HepG2 (cell line): ENCODE measurements around the gene IGFBP6. TPM values are rescaled to one million over a fixed set of nuclear protein-coding genes. Genes with fewer than 3 reads are reported as not detected.

Experiments
- BCL3 ChIP-seq: sonication (generic); formaldehyde crosslinking; IDR thresholded peaks from 2 replicates; pipeline ENCODE4 v1.5.1; 2020; ENCODE audit warnings: mild to moderate bottlenecking, missing genetic modification reagents, moderate library complexity
- CCAR2 ChIP-seq: fragments of 200-400 bp; formaldehyde crosslinking; optimal IDR thresholded peaks from 2 replicates; pipeline ENCODE3; 2018; ENCODE audit warnings: low read depth, mild to moderate bottlenecking, low read length, moderate library complexity
- CREM ChIP-seq, 2 experiments: sonication (generic) in 1 of 2; formaldehyde crosslinking in 1 of 2; IDR thresholded peaks; 2 replicates each; pipeline versions ENCODE4 v1.4.0 to v1.6.1; 2016 to 2020; ENCODE audit warnings: antibody characterized with exemption in 1 of 2, mild to moderate bottlenecking in 1 of 2, missing genetic modification reagents in 1 of 2
- DRAP1 ChIP-seq: IDR thresholded peaks from 2 replicates; pipeline ENCODE4 v1.6.1; 2016; ENCODE audit warnings: missing genetic modification reagents, missing compliant biosample characterization
- ERF ChIP-seq: IDR thresholded peaks from 2 replicates; pipeline ENCODE4 v1.6.1; 2018; ENCODE audit warnings: missing biosample characterization, missing genetic modification reagents
- GPN1 ChIP-seq: sonication (generic); formaldehyde crosslinking; IDR thresholded peaks from 2 replicates; pipeline ENCODE4 v1.5.1; 2020; ENCODE audit warnings: missing genetic modification reagents, borderline replicate concordance
- HMGXB4 ChIP-seq, 2 experiments: sonication (generic) in 1 of 2; formaldehyde crosslinking in 1 of 2; IDR thresholded peaks; 2 replicates each; pipeline versions ENCODE4 v1.4.0 to v1.6.1; 2018 to 2020; ENCODE audit warnings: missing genetic modification reagents in 2 of 2, borderline replicate concordance in 1 of 2, low read depth in 1 of 2, mild to moderate bottlenecking in 1 of 2, missing biosample characterization in 1 of 2
- KLF12 ChIP-seq: sonication (generic); formaldehyde crosslinking; IDR thresholded peaks from 2 replicates; pipeline ENCODE4 v1.4.0; 2020; ENCODE audit warnings: missing genetic modification reagents, borderline replicate concordance
- MIXL1 ChIP-seq: IDR thresholded peaks from 2 replicates; pipeline ENCODE4 v1.6.1; 2016
- MNT ChIP-seq: fragments of 450-650 bp; IDR thresholded peaks from 2 replicates; pipeline ENCODE4 v1.6.1; 2016
- PAWR ChIP-seq: sonication (generic); formaldehyde crosslinking; IDR thresholded peaks from 2 replicates; pipeline ENCODE4 v1.4.0; 2020; ENCODE audit warnings: missing genetic modification reagents, mild to moderate bottlenecking, borderline replicate concordance
- PLRG1 ChIP-seq: fragments of 450-650 bp; conservative IDR thresholded peaks from 2 replicates; pipeline ENCODE4 v1.6.1; 2016
- TFDP2 ChIP-seq: sonication (generic); formaldehyde crosslinking; IDR thresholded peaks from 2 replicates; pipeline ENCODE4 v1.4.0; 2020; ENCODE audit warnings: missing genetic modification reagents
- TRIM24 ChIP-seq: sonication (generic); formaldehyde crosslinking; IDR thresholded peaks from 2 replicates; pipeline ENCODE4 v1.8.0; 2022; ENCODE audit warnings: mild to moderate bottlenecking, missing genetic modification reagents
- ZFY ChIP-seq: sonication (generic); formaldehyde crosslinking; IDR thresholded peaks from 2 replicates; pipeline ENCODE4 v1.4.0; 2020; ENCODE audit warnings: missing genetic modification reagents
- ZNF143 ChIP-seq: sonication (generic); formaldehyde crosslinking; IDR thresholded peaks from 2 replicates; pipeline ENCODE4 v1.4.0; 2020; ENCODE audit warnings: missing genetic modification reagents
- ZNF225 ChIP-seq: sonication (generic); formaldehyde crosslinking; IDR thresholded peaks from 2 replicates; pipeline ENCODE4 v1.4.0; 2020; ENCODE audit warnings: mild to moderate bottlenecking, missing genetic modification reagents
- ZNF280B ChIP-seq: sonication (generic); formaldehyde crosslinking; IDR thresholded peaks from 2 replicates; pipeline ENCODE4 v1.5.0; 2020; ENCODE audit warnings: missing genetic modification reagents, mild to moderate bottlenecking, borderline replicate concordance
- ZNF451 ChIP-seq: sonication (generic); formaldehyde crosslinking; IDR thresholded peaks from 2 replicates; pipeline ENCODE4 v1.5.0; 2020; ENCODE audit warnings: mild to moderate bottlenecking, missing genetic modification reagents
- ZNF501 ChIP-seq: sonication (generic); formaldehyde crosslinking; IDR thresholded peaks from 2 replicates; pipeline ENCODE4 v1.5.1; 2020; ENCODE audit warnings: mild to moderate bottlenecking, moderate library complexity, missing genetic modification reagents
- ZNF607 ChIP-seq: sonication (generic); formaldehyde crosslinking; IDR thresholded peaks from 2 replicates; pipeline ENCODE4 v1.5.1; 2020; ENCODE audit warnings: missing genetic modification reagents, mild to moderate bottlenecking, borderline replicate concordance
- polyA plus RNA-seq, 8 experiments: library from polyadenylated mRNA; depleted of rRNA in 3 of 8; stranded (reverse) in 7 of 8; unstranded in 1 of 8; fragments of >200 nt; fragmentation: Illumina TruSeq in 4 of 8; extraction: Trizol in 4 of 8; gene quantifications; 2 replicates each; pipeline versions ENCODE4 v1.2.1 to v1.2.3, GENCODE V29; 2011 to 2016; ENCODE audit warnings: low read depth in 4 of 8, missing spikeins in 1 of 8, mixed read lengths in 1 of 8; ENCODE audit not compliant: insufficient read depth in 1 of 8
- total RNA-seq, 5 experiments: library from RNA; depleted of rRNA; stranded (reverse); fragments of >200 nt; fragmentation: Illumina TruSeq; extraction: Trizol; gene quantifications; 2 replicates each; pipeline ENCODE4 v1.2.3, GENCODE V29; 2016; ENCODE audit warnings: low read depth in 1 of 5

Gene IGFBP6
- total and polyA plus RNA-seq, 2 of the 13 experiments (the other 11 are each of a cell fraction or from before 2014, with no cell fraction given) = 3.9 to 25.2 TPM

- no peak for TF ChIP-seq TFDP2 (CRISPR knock-in tag)
- TF ChIP-seq ZNF607 (CRISPR knock-in tag) = no peak
- no peak for TF ChIP-seq MIXL1
- no peak; the same call in 1 of the 2 replicates for TF ChIP-seq ZNF501 (CRISPR knock-in tag)
- TF ChIP-seq ZNF451 (CRISPR knock-in tag) = no peak
- TF ChIP-seq BCL3 (CRISPR knock-in tag) = no peak
- no peak for TF ChIP-seq PAWR
- no peak for TF ChIP-seq MNT
- TF ChIP-seq ERF (CRISPR knock-in tag) = no peak
- TF ChIP-seq HMGXB4 (CRISPR knock-in tag; IDR thresholded peaks at IDR 0.05; ENCODE audit: borderline replicate concordance in 1 of 2, low read depth in 1 of 2) = no peak
- no peak for TF ChIP-seq ZNF143 (CRISPR knock-in tag)
- no peak for TF ChIP-seq ZNF280B
- no peak for TF ChIP-seq TRIM24 (CRISPR knock-in tag)
- TF ChIP-seq DRAP1 (CRISPR knock-in tag) = peak; percentile 62
- no peak for TF ChIP-seq PLRG1
- TF ChIP-seq CCAR2 = no peak
- no peak for TF ChIP-seq KLF12 (CRISPR knock-in tag)
- no peak for TF ChIP-seq GPN1
- TF ChIP-seq ZFY = peak; percentile 54
- no peak for TF ChIP-seq ZNF225 (CRISPR knock-in tag)
- TF ChIP-seq CREM (IDR thresholded peaks at IDR 0.05) = peak; percentile 23; the same call in 1 of the 2 replicates
- TF ChIP-seq CREM (CRISPR knock-in tag; IDR thresholded peaks at IDR 0.05) = no peak
Measured at GRCh38 chr12:53054112-53054878, 43.2 kb upstream of the IGFBP6 start (continued).
